HL-60 (cell line): Measurements from ENCODE around the gene ANKS3.

Experiments used
- DNase-seq, 2 experiments: peaks; one replicate each; pipeline ENCODE4 v3.0.0-alpha.2; 2010 to 2020; ENCODE audit warnings: low read depth in 1 of 2, low spot score in 1 of 2
- H3K27ac ChIP-seq: fragments of 250-450 bp; sonication (Bioruptor Pico); replicated peaks from 2 replicates; pipeline ENCODE4 v1.5.1; 2020; ENCODE audit warnings: mild to moderate bottlenecking, moderate library complexity
- H3K27me3 ChIP-seq: fragments of 250-450 bp; sonication (Bioruptor Pico); 2 replicates; pipeline ENCODE4 v1.5.1; 2021; ENCODE audit warnings: mild to moderate bottlenecking, moderate library complexity; ENCODE audit not compliant: insufficient read depth, poor library complexity, severe bottlenecking
- H3K4me3 ChIP-seq: replicated peaks from 2 replicates; pipeline ENCODE4 v1.5.1; 2011; ENCODE audit warnings: mild to moderate bottlenecking, control low read depth, low read length; ENCODE audit not compliant: insufficient read depth
- CTCF ChIP-seq: IDR thresholded peaks from one replicate; pipeline ENCODE4 v1.5.1; 2011; ENCODE audit warnings: low read length, control low read depth, inconsistent platforms; ENCODE audit not compliant: insufficient read depth
- GABPA ChIP-seq: IDR thresholded peaks from 2 replicates; pipeline ENCODE4 v1.6.1; 2012; ENCODE audit warnings: low read depth
- POLR2AphosphoS5 ChIP-seq: IDR thresholded peaks from 2 replicates; pipeline ENCODE4 v1.6.1; 2012; ENCODE audit warnings: low read depth
- REST ChIP-seq: IDR thresholded peaks from 2 replicates; pipeline ENCODE4 v1.6.1; 2012; ENCODE audit warnings: low read depth; ENCODE audit not compliant: insufficient replicate concordance
- SPI1 ChIP-seq: IDR thresholded peaks from 2 replicates; pipeline ENCODE4 v1.6.1; 2012; ENCODE audit warnings: low read depth, mild to moderate bottlenecking, borderline replicate concordance

The ANKS3 gene

GRCh38 chr16:4685776-4686496, 48.1 kb downstream of the ANKS3 start:
- TF ChIP-seq CTCF, result no peak
- TF ChIP-seq REST, result no peak
- no peak for TF ChIP-seq SPI1
- no peak for TF ChIP-seq POLR2AphosphoS5
- no peak for TF ChIP-seq GABPA

GRCh38 chr16:4685292-4685691, 48.8 kb downstream of the ANKS3 start:
- peak overlapping the region; percentile 53 for H3K27ac ChIP-seq
- no peak overlapping the region for H3K4me3 ChIP-seq

More at GRCh38 chr16:4685776-4686496, 48.1 kb downstream of the ANKS3 start:
- Histone ChIP-seq H3K4me3 (no peak overlapping the region), H3K27me3 (no peaks in the 10 kb centered on the region), H3K27ac (peak overlapping the region; percentile 54)
- peak in 1 of 2 experiments; percentile 89 for DNase-seq

GRCh38 chr16:4684763-4685162, 49.3 kb downstream of the ANKS3 start:
- TF ChIP-seq CTCF, result no peak
- DNase-seq, result no peak
- no peaks in the 10 kb centered on the region for H3K27me3 ChIP-seq
- no peak overlapping the region for H3K4me3 ChIP-seq
- peak overlapping the region; percentile 53 for H3K27ac ChIP-seq

More at GRCh38 chr16:4685292-4685691, 48.8 kb downstream of the ANKS3 start:
- H3K27me3 ChIP-seq, result no peaks in the 10 kb centered on the region
- DNase-seq, result no peak
- no peak for TF ChIP-seq CTCF

GRCh38 chr16:4684058-4684715, 49.9 kb downstream of the ANKS3 start:
- no peak overlapping the region for H3K4me3 ChIP-seq
- H3K27ac ChIP-seq, result peak overlapping the region; percentile 53
- no peaks in the 10 kb centered on the region for H3K27me3 ChIP-seq
- no peak for TF ChIP-seq CTCF
- TF ChIP-seq SPI1, result no peak
- no peak for TF ChIP-seq REST
- TF ChIP-seq GABPA, result no peak
- no peak for TF ChIP-seq POLR2AphosphoS5
- no peak for DNase-seq
